Dedifferentiated amniotic fluid mesenchymal stem cell (primary cell): ENCODE measurements around the gene PRDM16.

Experiments
- DNase-seq: peaks from one replicate; pipeline ENCODE4 v3.0.0-alpha.2; 2016; ENCODE audit errors: extremely low spot score

The PRDM16 gene

DNA sequence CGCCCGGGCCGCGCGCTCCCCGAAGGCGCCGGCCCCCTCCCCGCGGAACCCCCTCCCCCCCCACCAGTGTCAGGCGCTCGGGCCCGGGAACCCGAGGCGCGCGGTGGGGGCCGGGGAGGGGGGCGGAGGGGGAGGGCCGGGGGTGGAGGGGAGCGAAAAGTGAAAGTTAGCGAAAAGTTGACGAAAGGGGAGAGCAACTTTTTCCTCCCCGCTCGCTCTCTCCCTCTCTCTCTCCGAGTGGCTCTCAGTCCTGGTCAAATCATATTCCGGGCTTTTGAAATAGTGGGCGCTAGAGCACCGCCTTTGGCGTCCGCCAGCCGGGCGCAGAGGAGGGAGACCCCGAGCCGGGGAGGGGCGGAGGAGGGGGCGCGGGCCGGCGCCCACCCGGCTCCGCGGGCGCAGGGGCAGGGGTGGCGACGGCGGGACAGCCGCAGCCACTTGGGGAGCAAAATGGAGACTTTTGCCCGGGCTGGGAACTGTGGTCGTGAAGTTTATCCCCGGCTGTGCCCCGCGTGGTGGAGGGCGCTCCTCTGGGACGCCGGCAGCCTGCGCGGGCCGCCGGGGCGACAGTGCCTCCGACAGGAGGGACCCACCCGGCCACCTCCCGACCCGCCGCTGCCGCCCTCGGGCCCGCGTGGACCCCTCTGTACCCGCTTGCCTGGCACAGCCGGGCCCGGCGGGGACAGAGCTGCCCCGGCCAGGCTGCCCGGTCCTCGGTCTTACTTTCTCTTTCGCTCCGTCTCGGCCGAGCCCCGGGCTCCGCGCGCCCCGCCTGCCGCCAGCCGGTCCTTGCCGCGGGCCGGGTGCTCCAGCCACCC lies 697 bp downstream of the PRDM16 start:
- DNase-seq = peak; percentile 82

DNA sequence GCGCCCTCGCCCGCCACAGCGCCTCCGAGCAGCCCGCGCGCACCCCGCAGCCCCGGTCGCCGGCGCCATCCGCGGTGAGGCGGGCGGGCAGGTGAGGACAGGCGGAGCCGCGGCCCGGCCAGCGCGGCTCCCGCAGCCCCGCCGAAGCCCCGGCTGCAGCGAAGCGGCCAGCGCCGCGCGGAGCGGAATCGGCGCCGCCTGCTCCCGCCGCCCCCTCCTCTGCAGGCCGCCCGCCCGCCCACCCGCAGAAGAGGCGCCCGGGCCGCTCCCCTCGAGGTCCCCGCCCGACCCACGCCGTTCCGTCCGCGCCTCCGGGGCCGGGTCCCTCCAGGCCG lies 1.3 kb downstream of the PRDM16 start:
- DNase-seq = no peak

DNA sequence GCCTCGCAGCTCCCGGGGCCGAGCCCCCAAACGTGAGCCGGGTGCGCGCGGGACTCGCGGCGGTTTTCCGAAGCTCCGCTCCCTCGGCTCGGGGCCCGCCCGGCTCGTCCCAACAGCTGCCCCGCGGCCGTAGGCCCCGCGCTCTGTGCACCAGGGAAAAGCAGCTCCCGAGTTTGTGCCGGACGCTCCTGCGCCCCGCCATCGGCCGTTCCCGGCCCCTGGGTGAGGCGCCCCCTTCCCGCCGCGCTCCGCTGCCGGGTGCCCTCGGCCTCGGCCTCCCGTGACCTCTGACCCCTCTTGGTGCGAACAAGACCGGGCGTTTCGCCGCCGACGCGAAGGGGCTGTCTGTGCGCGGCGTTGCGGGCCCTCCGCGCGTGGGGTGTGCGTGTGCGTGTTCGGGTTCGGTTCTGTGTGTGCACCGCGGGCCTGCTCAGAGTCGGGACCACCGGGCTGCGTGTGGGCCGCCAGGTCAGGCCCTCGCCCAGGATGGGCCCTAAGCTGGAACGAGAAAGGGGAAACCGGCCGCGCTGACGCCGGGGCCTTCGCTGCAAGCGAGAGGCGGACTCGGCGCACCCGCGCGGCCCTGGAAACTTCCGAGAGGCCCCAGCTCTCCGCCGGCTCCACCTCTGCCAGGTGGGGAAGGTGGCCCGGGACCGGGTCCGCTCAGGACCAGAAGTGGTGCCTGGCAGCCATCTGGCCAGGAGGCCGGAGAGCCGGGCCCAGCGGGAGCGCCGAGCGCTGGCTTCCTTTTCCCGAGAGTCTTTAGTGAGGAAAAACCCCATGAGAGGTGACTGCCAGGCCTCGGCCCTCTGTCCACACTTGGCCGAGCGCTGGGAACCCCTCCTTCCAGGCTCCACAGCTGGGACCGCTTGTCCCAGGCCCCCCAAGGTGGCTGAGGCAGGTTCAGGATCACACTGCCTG lies 1.9 kb downstream of the PRDM16 start:
- DNase-seq = no peak

DNA sequence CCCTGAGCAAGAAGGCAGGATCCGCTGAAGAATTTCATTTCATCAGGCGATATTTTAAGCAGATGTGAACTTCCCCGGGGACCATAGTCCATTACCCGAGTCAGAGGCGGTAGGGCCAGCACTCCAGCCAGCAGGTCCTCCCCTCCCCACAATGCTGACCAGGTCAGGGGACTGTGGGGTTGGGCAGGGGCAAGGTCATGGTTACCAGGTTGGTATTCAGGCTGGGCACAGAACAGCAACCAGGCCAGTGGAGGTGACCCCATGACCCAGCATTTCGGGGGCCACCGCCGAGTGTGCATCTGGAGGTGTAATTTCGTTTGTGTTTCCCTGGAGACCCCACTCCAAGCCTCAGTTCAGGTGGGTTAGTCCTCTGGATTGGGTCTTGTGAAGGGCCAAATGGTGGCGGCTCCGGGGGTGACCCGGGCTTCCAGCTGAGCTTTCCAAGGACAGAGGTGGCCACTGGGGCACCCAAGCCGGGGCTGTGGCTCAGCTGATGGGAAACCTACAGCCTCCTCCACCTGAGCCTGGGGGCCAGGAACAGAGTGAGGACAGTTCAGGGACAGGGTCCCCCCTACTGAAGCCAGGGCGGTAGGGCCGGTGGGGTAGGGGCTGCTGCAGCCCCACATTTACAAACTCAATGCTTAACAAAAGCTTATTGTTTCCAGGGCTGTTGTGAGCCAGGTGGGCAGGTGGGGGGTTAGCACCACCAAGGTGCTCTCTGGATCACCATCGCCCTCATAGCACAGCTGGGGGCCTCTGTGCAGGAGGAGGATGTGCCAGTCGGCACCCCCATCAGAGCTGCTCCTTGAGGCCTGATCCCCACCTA lies 2.8 kb downstream of the PRDM16 start:
- no peak for DNase-seq

DNA sequence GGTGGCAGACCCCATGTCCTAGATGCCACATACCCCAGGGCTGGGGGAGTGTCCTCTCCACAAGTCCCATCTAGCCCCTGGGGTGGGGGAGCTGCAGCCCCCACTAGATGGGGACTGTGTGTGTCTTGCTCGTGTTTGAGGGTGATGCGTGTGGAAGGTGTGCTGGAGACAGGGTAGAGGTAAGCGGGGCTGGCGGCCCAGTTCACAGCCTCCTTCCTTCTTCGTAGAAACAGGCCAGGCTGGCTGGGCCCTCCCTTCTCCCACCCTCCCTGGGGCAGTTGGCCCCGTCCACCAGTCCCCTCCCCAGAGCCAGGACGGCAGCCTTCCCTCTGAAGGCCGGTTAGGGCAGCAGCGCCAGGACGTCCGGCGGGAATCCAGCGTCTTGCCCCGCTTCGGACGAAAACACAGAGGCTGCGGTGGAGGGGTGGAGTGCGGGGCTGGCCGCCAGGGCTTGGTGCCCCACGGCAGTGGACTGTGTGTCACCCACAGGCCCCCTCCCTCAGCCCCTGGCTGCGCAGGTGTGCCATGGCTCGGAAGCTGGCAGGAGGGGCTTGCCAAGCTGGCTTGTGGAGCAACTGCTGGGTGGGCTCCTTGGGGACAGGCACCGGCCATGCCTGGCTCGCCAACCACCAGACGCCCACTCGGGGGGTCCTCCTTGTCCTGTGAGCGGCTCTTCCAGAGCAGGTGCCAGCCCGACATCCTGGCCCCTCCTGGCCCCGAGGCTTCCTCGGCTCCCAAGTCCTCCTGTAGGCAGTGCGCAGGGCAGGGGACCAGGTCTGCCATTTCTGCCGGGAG lies 3.6 kb downstream of the PRDM16 start:
- DNase-seq = no peak

DNA sequence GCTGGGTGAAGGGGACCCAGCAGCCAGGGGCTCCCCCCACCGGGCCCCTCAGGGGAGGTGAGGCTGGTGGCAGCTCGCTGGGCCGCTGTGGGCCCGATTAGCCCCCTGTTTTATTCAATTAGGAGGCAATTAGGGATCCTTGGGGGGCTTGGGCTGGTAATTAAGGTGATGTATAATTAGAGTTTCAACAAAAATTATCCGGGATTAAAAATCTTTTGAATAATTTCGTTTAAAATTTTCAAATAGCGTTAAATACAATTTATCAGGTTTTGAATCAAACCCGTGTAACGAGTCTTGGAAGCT lies 4.1 kb downstream of the PRDM16 start:
- DNase-seq = no peak

DNA sequence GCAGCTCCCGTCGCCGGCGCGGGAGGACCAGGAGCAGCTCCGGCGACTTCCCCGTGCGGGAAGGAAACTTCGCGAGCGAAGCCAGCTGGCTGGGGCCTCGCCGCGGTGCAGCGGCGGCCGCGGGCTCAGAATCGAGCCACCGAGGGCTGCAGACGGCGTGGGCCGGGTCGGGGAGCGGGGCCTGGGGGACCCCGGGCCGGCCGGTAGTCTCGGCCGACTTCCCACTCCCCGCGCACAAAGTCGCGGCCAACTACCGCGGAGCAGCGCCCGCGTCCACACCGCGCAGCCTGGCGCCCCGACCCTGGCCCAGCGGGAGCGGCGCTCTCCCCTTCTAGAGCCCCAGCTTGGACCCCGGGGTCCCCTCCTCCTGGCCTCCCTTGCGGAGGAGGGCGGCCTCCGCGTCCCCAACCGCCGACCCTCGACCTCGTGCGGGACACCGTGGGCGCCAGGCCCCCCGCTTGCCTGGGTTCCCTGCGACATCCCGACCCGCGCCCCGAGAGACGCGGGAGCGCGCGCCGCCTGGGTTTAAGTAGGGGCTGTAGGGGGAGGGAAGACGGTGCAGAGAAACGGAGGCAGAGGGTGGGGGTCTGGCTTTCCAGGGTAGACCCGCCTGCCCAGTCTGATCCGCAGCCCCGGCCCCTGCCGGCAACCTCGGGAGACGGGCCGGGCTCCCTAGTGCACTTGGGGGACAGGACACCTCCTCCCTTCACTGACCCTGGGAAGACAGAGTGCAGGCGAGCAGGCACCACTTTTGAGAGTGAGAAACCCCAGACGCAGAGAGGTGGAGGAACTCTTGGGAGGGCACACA lies 4.7 kb downstream of the PRDM16 start:
- DNase-seq = no peak

DNA sequence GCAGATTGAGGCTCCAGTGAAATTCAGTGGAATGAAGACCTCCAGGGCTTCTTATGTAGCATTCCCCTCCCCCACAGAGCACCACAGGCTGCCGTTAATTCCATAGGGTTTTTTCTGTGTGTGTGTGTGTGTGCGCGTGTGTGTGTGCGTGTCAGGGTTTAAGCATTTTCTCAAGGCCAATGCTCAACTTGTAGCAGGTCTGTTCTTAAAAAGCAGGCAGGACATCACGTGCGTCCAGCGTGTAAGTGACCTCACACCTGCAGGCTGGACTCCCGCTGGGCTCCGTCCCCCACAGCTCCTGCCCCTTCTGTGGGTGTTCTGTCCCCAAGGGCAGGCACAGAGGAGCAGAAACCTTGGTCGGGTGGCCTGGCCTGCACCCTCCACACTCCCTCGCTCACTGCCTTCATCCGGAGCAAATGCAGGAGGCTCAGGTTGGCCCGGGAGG lies 5.3 kb downstream of the PRDM16 start:
- DNase-seq = no peak

DNA sequence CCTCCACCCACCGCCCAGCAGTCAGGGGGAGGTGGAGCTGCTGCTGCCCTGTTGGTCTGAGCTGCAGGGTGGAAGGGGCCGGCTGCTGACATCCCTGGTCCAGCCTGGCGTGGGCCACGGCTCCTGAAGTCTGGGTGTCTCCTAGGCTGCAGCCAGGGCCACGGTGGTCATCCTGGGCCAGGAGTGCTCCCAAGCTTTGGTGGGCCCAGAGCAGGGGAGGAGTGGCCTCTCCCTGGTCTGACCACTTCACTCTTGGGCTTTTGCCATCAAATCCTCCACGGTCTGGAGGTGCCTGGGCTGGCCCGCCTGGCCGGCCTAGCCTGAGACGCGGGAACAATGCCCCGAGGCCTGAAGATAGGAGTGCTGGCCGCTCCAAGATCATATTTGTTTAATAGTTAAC lies 5.8 kb downstream of the PRDM16 start:
- DNase-seq = no peak

DNA sequence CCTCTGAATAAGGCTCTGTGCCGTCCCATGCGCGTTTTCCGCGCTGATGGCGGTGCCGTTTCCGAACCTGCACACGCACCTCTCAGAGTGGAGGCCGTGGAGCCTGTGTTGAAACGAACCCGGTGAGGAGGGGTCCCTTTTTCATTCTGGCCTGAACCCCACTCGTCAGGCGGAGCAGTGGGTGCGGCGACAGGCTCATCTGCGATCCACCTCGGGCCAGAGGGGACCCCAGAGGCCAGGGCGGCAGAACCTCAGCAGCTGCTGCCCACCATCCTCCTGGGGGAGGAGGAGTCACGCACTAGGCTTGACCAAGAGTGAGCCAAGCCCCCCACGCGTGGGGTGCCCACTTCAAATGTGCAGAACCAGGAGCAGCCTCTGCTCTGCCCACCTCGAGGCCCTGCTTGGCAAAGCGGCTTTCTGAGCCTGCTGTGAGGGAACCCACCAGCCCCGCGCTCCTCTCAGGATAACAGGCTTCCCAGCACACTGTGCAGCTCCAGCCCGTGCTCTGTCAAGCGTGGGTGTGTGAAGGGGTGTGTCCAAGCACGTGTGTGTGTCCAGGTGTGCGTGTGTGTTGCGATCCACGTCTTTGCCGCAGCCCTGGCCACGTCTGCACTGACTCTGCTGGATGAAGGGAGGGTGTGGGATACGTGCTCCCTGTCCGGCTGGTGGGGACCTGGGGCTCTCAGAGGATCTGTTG lies 6.8 kb downstream of the PRDM16 start:
- DNase-seq = no peak

DNA sequence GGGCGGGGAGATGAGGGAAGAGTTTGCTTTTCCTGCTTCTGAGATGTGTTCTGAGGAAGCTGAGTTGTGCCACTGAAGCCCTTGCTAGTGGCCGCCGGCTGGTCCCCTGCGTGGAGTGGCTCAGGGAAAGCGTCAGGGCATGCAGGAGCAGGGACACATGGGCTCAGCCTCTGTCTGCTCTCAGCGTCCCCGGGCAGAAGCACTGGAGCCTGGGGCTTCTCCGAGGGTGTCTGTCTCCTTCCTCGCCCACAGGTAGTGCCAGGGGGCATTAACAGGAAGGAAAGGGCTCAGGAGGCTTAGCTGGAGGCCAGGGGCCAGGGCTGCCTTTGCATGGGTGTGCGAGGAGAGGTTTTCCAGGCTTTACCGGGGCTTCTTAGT lies 7.3 kb downstream of the PRDM16 start:
- DNase-seq = no peak

DNA sequence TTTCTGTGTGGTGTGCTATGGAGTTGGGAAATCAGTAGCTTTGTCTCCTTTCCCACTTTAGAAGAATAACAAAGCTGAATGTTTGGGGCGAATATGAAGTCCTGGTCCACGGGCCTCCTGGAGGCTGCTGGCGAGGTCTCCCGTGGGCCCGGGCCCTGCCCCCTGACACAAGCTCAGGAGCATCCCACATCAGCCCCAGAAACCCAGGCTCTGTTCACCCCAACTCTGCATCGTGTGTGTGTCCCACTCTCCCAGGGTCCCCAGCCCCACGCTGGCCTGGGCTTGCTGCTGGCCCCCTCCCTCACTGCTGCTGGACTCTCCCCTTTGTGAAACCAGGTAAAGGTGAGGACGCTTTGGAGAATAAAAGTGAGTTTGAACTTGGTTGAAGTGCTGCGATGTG lies 8.1 kb downstream of the PRDM16 start:
- no peak for DNase-seq

DNA sequence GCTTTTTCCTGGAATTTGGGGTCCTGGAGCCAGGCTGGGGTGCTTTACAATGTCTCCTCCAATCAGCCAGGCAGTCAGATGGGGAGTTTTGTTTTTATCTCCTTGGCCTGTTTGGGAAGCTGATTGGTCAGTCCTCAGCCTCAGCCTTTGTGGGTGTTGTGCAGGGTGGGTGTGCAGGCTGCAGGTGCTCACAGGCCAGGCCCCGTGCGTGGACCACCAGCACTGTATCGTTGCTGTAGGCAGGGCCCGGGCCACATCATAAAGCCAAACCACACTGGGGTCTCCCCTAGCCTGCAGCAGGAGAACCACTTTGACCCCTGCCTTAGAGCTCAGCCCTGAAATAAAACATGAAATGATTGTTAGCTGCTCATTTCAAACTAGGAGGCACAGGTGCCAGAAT lies 8.6 kb downstream of the PRDM16 start:
- DNase-seq = no peak

DNA sequence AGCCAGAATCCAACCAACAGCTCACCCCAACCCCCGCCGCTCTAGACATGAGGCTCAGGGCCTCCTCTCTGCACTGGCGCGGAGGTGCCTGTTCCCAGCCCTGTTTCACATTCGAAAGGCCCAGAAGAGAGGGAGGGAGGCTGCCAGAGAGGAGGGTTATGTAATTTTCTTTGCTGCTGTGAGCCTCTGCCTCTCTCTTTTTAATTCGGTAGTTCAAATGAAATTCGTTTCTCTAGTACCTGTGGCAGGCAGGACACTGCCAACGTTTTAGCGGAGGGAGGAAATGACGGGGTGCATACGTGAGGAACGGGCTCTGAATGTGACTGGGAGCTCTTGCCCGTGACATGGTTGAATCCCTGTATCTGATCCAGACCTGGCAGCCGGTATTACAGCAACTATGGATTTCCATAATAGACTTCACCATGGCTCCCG lies 9.4 kb downstream of the PRDM16 start:
- DNase-seq = no peak

DNA sequence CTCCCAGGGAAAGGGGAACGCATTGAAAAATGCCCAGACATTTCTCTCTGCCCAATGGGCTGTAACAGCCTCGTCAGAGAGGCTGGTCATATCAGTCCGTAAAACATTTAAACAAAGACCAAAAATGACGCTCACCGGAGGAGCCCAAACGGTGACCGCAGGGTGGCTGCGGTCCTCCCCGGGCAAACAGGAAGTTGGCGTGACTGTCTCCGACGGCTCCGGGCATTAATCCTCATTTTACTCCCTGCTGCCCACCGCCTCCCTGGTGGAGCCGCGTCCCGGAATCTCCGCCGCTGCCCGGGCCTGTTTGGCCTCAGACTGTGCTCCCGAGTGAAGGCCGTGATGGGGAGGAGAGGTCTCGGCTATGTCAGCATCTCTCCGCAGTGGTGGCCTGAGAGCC lies 9.9 kb downstream of the PRDM16 start:
- no peak for DNase-seq

DNA sequence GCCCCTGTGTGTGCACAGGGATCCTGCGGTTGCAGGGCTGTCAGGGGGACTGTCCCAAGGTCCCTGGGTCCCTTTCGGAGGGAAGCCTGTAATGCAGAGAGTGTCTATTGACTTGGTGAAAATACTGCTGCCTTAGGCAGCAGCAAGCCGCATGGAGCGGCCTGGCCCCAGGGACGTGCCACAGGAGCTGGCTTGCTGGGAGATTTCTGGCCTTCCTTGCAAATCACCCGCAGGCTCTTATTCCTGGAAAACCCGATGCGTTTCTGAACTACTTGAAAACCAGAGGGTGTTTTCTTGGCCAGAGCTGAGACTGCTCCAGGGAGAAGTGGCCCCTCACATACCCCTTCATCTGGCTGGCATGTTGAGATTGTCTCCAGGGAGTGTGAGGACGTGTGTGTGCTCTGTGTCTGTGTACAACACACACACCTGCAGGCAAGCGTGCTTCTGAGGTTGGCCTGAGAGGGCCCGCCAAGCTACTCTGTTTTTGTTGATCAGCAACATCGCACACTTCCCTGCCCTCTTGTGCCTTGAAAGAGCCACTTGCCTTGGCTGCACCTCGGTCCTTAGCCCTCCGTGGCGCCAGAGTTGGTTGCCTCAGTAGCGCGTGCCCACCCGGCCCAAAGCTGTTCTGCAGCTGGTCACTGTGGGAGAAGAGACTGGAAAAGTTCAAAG lies 10.5 kb downstream of the PRDM16 start:
- DNase-seq = no peak

DNA sequence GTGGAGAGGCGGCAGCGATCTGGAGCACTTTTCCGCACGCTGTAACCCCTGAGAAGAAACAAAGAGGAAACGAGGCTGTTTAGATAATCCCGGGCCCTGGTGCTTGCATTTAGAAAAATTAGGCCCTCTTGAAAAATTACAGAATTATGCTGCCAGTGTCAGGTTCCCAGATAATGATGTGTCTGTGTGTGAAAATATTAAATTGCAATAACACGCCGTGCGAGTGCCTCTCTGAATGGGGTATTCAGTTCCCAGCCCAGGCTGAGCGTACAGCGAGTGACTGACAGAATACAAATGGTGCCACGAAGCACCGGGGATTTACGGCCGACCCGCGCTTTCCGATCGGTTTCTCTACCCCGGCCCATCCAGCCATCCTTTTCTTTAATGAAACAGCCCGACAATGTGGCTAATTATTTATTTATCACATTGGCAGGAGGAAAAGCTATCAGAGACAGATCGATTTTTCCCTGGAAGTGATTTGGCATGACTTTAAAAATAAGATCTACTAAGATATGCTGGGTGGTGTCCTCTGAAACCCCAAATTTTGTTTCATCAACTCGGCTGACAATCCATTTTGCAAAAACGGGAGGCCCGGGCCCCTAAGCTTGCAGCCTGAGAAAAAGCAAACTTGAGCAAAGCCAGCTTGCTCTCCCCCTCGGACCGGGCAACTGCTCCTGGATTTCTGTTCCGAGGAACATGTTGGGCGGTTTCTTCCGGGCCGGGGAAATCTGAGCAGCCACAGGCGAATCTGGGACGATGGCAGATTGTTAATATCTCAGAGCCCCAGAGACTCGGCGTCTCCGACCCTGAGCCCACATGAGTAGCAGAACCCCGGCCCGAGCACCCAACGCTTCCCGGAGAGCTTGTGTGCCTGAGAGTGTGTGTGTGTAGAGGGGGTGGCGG lies 11.3 kb downstream of the PRDM16 start:
- DNase-seq = no peak

DNA sequence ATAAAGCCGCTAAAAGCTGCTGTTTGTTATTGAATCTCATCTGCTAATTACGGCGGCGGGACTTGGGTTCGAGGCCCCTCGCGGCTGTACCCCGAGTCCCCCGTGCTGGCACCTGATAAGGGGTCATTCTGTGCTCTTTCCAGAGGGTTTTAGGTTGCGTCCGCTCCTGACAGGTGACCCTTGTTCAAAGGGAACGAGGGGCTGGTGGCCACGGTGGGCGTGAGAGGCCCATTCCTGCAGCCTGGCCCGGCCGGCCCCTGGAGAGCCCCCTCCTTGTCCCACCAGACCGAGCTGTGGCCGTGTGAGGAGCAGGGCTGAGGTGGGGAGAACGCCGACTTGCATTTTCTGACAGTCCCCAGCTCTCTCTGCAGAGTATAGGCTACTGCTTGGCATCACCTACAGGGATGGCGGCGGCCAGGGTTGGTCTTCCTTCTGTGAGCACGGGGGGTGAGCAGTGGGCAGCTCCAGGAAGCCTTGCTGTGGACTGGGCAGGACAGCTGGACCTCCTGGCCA lies 12.2 kb downstream of the PRDM16 start:
- no peak for DNase-seq
